IMR-90 (cell line): Measurements from ENCODE around the gene BRI3BP. TPM values are rescaled to one million over a fixed set of nuclear protein-coding genes. Genes with fewer than 3 reads are reported as not detected.

Experiments used
- ATAC-seq: fragments of 200-7000 bp; cut with Tn5 transposase; 2 replicates; pipeline ENCODE4 v1.9.1; 2020; ENCODE audit warnings: low read depth, mild to moderate bottlenecking, moderate library complexity
- BruUV-seq: library from RNA; stranded (reverse); fragments of 400-500 nt; replicated peaks from 2 replicates; lab custom pipeline; 2021; lab: Mats Ljungman, UMichigan
- CTCF ChIA-PET: fragments of 300-600 bp; formaldehyde crosslinking; extraction: SDS; loops from one replicate; lab custom pipeline; 2021; ENCODE audit warnings: antibody characterized with exemption; lab: Yijun Ruan, JAX
- POLR2A ChIA-PET: fragments of 300-600 bp; sonication (Branson Sonifier 250); formaldehyde crosslinking; loops from one replicate; lab custom pipeline; 2022; ENCODE audit warnings: antibody characterized with exemption; ENCODE audit not compliant: unreplicated experiment; lab: Charles Lee
- DNase-seq: peaks from one replicate; pipeline ENCODE4 v3.0.0; 2013
- H2AFZ ChIP-seq: replicated peaks from 2 replicates; pipeline ENCODE3; 2013; ENCODE audit warnings: low read length, mild to moderate bottlenecking; ENCODE audit not compliant: poor library complexity
- H2AK5ac ChIP-seq: 2 replicates; pipeline ENCODE4 v1.6.1; 2013; ENCODE audit warnings: low read depth, low read length, inconsistent platforms
- H2AK9ac ChIP-seq: replicated peaks from 2 replicates; pipeline ENCODE3; 2013; ENCODE audit warnings: mild to moderate bottlenecking, low read depth, low read length, moderate library complexity; ENCODE audit not compliant: poor library complexity
- H2BK120ac ChIP-seq: 2 replicates; pipeline ENCODE4 v1.6.1; 2013; ENCODE audit warnings: low read depth, low read length, inconsistent platforms
- H2BK15ac ChIP-seq: 3 replicates; pipeline ENCODE4 v1.6.1; 2013; ENCODE audit warnings: low read depth, low read length, inconsistent platforms
- H2BK20ac ChIP-seq: 2 replicates; pipeline ENCODE4 v1.6.1; 2013; ENCODE audit warnings: low read depth, mild to moderate bottlenecking, inconsistent platforms, low read length, moderate library complexity
- H2BK5ac ChIP-seq: 2 replicates; pipeline ENCODE4 v1.6.1; 2013; ENCODE audit warnings: mild to moderate bottlenecking, low read depth, low read length, inconsistent platforms; ENCODE audit not compliant: poor library complexity, severe bottlenecking
- H3K14ac ChIP-seq: replicated peaks from 2 replicates; pipeline ENCODE4 v1.6.1; 2013; ENCODE audit warnings: low read depth, low read length, inconsistent platforms
- H3K18ac ChIP-seq: 2 replicates; pipeline ENCODE4 v1.6.1; 2013; ENCODE audit warnings: low read depth, low read length, control low read depth
- H3K23ac ChIP-seq: 2 replicates; pipeline ENCODE4 v1.6.1; 2013; ENCODE audit warnings: low read depth, low read length, inconsistent platforms
- H3K27ac ChIP-seq: 2 replicates; pipeline ENCODE4 v1.5.1; 2013; ENCODE audit warnings: mild to moderate bottlenecking, control low read depth, low read length; ENCODE audit not compliant: insufficient read depth
- H3K27me3 ChIP-seq: 2 replicates; pipeline ENCODE4 v1.6.1; 2013; ENCODE audit warnings: low read length; ENCODE audit not compliant: control insufficient read depth, insufficient read depth
- H3K36me3 ChIP-seq: 2 replicates; pipeline ENCODE4 v1.6.1; 2013; ENCODE audit warnings: low read length, mixed read lengths; ENCODE audit not compliant: control insufficient read depth, insufficient read depth
- H3K4ac ChIP-seq: 2 replicates; pipeline ENCODE4 v1.6.1; 2013; ENCODE audit warnings: low read depth, low read length, inconsistent platforms
- H3K4me1 ChIP-seq: 2 replicates; pipeline ENCODE4 v1.6.1; 2013; ENCODE audit warnings: low read length, mixed read lengths; ENCODE audit not compliant: control insufficient read depth, insufficient read depth
- H3K4me2 ChIP-seq: 2 replicates; pipeline ENCODE4 v1.6.1; 2013; ENCODE audit warnings: low read depth, mild to moderate bottlenecking, control low read depth, low read length, moderate library complexity
- H3K4me3 ChIP-seq: 2 replicates; pipeline ENCODE4 v1.5.1; 2013; ENCODE audit warnings: low read depth, mild to moderate bottlenecking, control low read depth, low read length, moderate library complexity; ENCODE audit not compliant: insufficient read depth
- H3K56ac ChIP-seq: 2 replicates; pipeline ENCODE4 v1.6.1; 2013; ENCODE audit warnings: low read length, inconsistent platforms; ENCODE audit not compliant: insufficient read depth; ENCODE audit errors: extremely low read depth
- H3K79me1 ChIP-seq, 2 experiments: 2 replicates each; pipeline ENCODE4 v1.6.1; 2013; ENCODE audit warnings: low read length in 2 of 2, inconsistent platforms in 1 of 2, low read depth in 1 of 2
- H3K9ac ChIP-seq: 2 replicates; pipeline ENCODE4 v1.6.1; 2013; ENCODE audit warnings: low read depth, low read length, control low read depth
- H3K9me1 ChIP-seq: 2 replicates; pipeline ENCODE4 v1.6.1; 2013; ENCODE audit warnings: low read length, inconsistent platforms; ENCODE audit not compliant: insufficient read depth
- H3K9me3 ChIP-seq: 2 replicates; pipeline ENCODE4 v1.6.1; 2013; ENCODE audit warnings: low read length; ENCODE audit not compliant: control insufficient read depth, insufficient read depth
- H4K20me1 ChIP-seq: 2 replicates; pipeline ENCODE4 v1.6.1; 2013; ENCODE audit warnings: low read length, inconsistent platforms; ENCODE audit not compliant: insufficient read depth
- H4K5ac ChIP-seq: 2 replicates; pipeline ENCODE4 v1.6.1; 2013; ENCODE audit warnings: mild to moderate bottlenecking, low read depth, low read length, control low read depth
- H4K8ac ChIP-seq, 2 experiments: 2 replicates each; pipeline ENCODE4 v1.6.1; 2013; ENCODE audit warnings: low read depth in 2 of 2, low read length in 2 of 2, control low read depth in 1 of 2, inconsistent platforms in 1 of 2
- H4K91ac ChIP-seq: 2 replicates; pipeline ENCODE4 v1.6.1; 2013; ENCODE audit warnings: low read depth, low read length, inconsistent platforms; ENCODE audit not compliant: insufficient read depth
- BHLHE40 ChIP-seq: fragments of 150-350 bp; IDR thresholded peaks from 2 replicates; pipeline ENCODE4 v1.6.1; 2016; ENCODE audit warnings: mild to moderate bottlenecking, low read depth, low read length
- CEBPB ChIP-seq: IDR thresholded peaks from 2 replicates; pipeline ENCODE4 v1.6.1; 2012; ENCODE audit warnings: low read depth, low read length, improper control_type of control experiment
- CHD1 ChIP-seq: IDR thresholded peaks from 2 replicates; pipeline ENCODE4 v1.6.1; 2012; ENCODE audit warnings: low read depth, low read length, improper control_type of control experiment
- CTCF ChIP-seq: conservative IDR thresholded peaks from 2 replicates; pipeline ENCODE4 v1.5.1; 2012; ENCODE audit warnings: mild to moderate bottlenecking, low read depth, low read length, improper control_type of control experiment
- ELK1 ChIP-seq: fragments of 150-350 bp; IDR thresholded peaks from 2 replicates; pipeline ENCODE4 v1.6.1; 2016; ENCODE audit warnings: low read depth, mild to moderate bottlenecking, low read length, moderate library complexity, borderline replicate concordance
- FOS ChIP-seq: fragments of 150-350 bp; IDR thresholded peaks from 2 replicates; pipeline ENCODE4 v1.6.1; 2016; ENCODE audit warnings: low read depth, low read length
- MAFK ChIP-seq: IDR thresholded peaks from 2 replicates; pipeline ENCODE4 v1.6.1; 2012; ENCODE audit warnings: low read depth, low read length, improper control_type of control experiment
- MAZ ChIP-seq: IDR thresholded peaks from 2 replicates; pipeline ENCODE4 v1.6.1; 2012; ENCODE audit warnings: low read depth, mild to moderate bottlenecking, low read length, improper control_type of control experiment, moderate library complexity, borderline replicate concordance
- MXI1 ChIP-seq: IDR thresholded peaks from 2 replicates; pipeline ENCODE4 v1.6.1; 2012; ENCODE audit warnings: low read depth, mild to moderate bottlenecking, low read length, moderate library complexity, borderline replicate concordance
- NFE2L2 ChIP-seq: fragments of 150-350 bp; IDR thresholded peaks from 2 replicates; pipeline ENCODE4 v1.6.1; 2016; ENCODE audit warnings: low read depth, mild to moderate bottlenecking, low read length
- POLR2A ChIP-seq: IDR thresholded peaks from 2 replicates; pipeline ENCODE4 v1.6.1; 2012; ENCODE audit warnings: mild to moderate bottlenecking, low read depth, low read length
- RAD21 ChIP-seq: IDR thresholded peaks from 2 replicates; pipeline ENCODE4 v1.6.1; 2012; ENCODE audit warnings: low read length, improper control_type of control experiment
- RCOR1 ChIP-seq: IDR thresholded peaks from 2 replicates; pipeline ENCODE4 v1.6.1; 2012; ENCODE audit warnings: mild to moderate bottlenecking, low read length, improper control_type of control experiment; ENCODE audit not compliant: insufficient replicate concordance
- RFX5 ChIP-seq: IDR thresholded peaks from 2 replicates; pipeline ENCODE4 v1.8.0; 2012; ENCODE audit warnings: low read depth, mild to moderate bottlenecking, low read length, moderate library complexity
- SMC3 ChIP-seq: fragments of 150-350 bp; IDR thresholded peaks from 2 replicates; pipeline ENCODE4 v1.6.1; 2016; ENCODE audit warnings: low read depth, mild to moderate bottlenecking, antibody characterized with exemption, low read length, moderate library complexity
- WGBS, 2 experiments: methylation state at CpG; one replicate each; pipeline versions ENCODE4 v1.1.5 to v1.1.7; 2013; ENCODE audit warnings: missing lambda C conversion rate in 2 of 2; ENCODE audit not compliant: insufficient read length in 1 of 2; ENCODE audit errors: extremely low coverage in 2 of 2; 5-methylcytosine and 5-hydroxymethylcytosine counted together
- dilution Hi-C: fragments of 300-500 bp; cut with HindIII; formaldehyde crosslinking; loops from one replicate; pipeline ENCODE4 v1.14.3; 2018; ENCODE audit warnings: low sequenced_read_pairs; ENCODE audit not compliant: unreplicated experiment
- in situ Hi-C: fragments of 300-500 bp; cut with MboI; formaldehyde crosslinking; loops from 3 replicates; pipeline ENCODE4 v1.14.3; 2019; ENCODE audit warnings: low sequenced_read_pairs, inconsistent platforms, mixed read lengths
- intact Hi-C: fragments of 100-400 bp; cut with micrococcal nuclease; formaldehyde crosslinking; loops from 2 replicates; pipeline ENCODE4 v1.10.0; 2022
- polyA plus RNA-seq, 3 experiments: library from polyadenylated mRNA; depleted of rRNA; stranded (reverse); fragments of >200 nt; gene quantifications; 2 replicates each; pipeline ENCODE4 v1.2.3, GENCODE V29; 2012; ENCODE audit warnings: low replicate concordance in 1 of 3
- total RNA-seq: library from RNA; depleted of rRNA; stranded (reverse); fragments of >200 nt; gene quantifications from 2 replicates; pipeline ENCODE4 v1.2.3, GENCODE V29; 2012
- TF ChIP-seq, protein P1 (sequence below): fragments of 150-350 bp; IDR thresholded peaks from 2 replicates; pipeline ENCODE4 v1.6.1; 2017; ENCODE audit warnings: mild to moderate bottlenecking, antibody characterized with exemption, low read length, low read depth

The BRI3BP gene
- total and polyA plus RNA-seq, 2 of the 4 experiments (the other 2 are of a cell fraction), result 2.5 to 2.8 TPM

GRCh38 chr12:124963211-124963610, 30.2 kb upstream of the BRI3BP start:
- no peak for ATAC-seq
- no peak for DNase-seq
- no peak overlapping the region for H2AK9ac ChIP-seq
- TF ChIP-seq SMC3 (no peak), MAFK (no peak), CHD1 (no peak), MAZ (no peak), RCOR1 (no peak), MXI1 (no peak), BHLHE40 (no peak), ELK1 (no peak), RAD21 (no peak), CTCF (no peak), RFX5 (no peak), POLR2A (no peak), FOS (no peak), CEBPB (no peak), NFE2L2 (no peak)
- TF ChIP-seq, protein P1, sequence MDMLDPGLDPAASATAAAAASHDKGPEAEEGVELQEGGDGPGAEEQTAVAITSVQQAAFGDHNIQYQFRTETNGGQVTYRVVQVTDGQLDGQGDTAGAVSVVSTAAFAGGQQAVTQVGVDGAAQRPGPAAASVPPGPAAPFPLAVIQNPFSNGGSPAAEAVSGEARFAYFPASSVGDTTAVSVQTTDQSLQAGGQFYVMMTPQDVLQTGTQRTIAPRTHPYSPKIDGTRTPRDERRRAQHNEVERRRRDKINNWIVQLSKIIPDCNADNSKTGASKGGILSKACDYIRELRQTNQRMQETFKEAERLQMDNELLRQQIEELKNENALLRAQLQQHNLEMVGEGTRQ, result no peak
- H3K9me3 ChIP-seq, result no peaks in the 10 kb centered on the region
- H3K36me3 ChIP-seq, result peaks cover 53% of the 10 kb centered on the region
- no peak overlapping the region for H4K8ac ChIP-seq
- H3K79me1 ChIP-seq, result no peaks in the 10 kb centered on the region
- WGBS, 2 experiments, result 100% methylated on average over 1 of the region's 8 CpGs; no CpG with 5 or more reads in 1 of the 2 experiments
- BruUV-seq, result no TSS peak
- H4K5ac ChIP-seq, result no peak overlapping the region
- H3K9ac ChIP-seq, result no peak overlapping the region
- H3K27ac ChIP-seq, result no peak overlapping the region
- no peak overlapping the region for H2AK5ac ChIP-seq
- no peak overlapping the region for H3K23ac ChIP-seq
- H3K56ac ChIP-seq, result no peak overlapping the region
- H2BK5ac ChIP-seq, result no peak overlapping the region
- H3K4me1 ChIP-seq, result no peaks in the 10 kb centered on the region
- no peak overlapping the region for H3K18ac ChIP-seq
- no peak overlapping the region for H2BK120ac ChIP-seq
- H3K4me2 ChIP-seq, result no peak overlapping the region
- no peaks in the 10 kb centered on the region for H3K9me1 ChIP-seq
- no peaks in the 10 kb centered on the region for H4K20me1 ChIP-seq
- H3K27me3 ChIP-seq, result no peaks in the 10 kb centered on the region
- ChIA-PET POLR2A (no interaction called here), CTCF (no interaction called here)
- intact Hi-C loops (no loop called here), dilution Hi-C loops (no loop called here), in situ Hi-C loops (no loop called here)
- H3K4me3 ChIP-seq, result no peak overlapping the region
- no peak overlapping the region for H2BK20ac ChIP-seq
- no peak overlapping the region for H2AFZ ChIP-seq
- H4K91ac ChIP-seq, result no peak overlapping the region
- H3K4ac ChIP-seq, result no peak overlapping the region
- no peak overlapping the region for H3K14ac ChIP-seq
- H2BK15ac ChIP-seq, result no peak overlapping the region
